Activated T-cell treated with anti-CD3 and anti-CD28 coated beads, Interleukin-2, amount 50 U/mL, for 48 hours (primary cell): ENCODE measurements around the gene TSHZ1.

Experiments
- DNase-seq, 2 experiments: peaks; one replicate each; pipeline ENCODE4 v3.0.0-alpha.2; 2020

Gene TSHZ1

DNA sequence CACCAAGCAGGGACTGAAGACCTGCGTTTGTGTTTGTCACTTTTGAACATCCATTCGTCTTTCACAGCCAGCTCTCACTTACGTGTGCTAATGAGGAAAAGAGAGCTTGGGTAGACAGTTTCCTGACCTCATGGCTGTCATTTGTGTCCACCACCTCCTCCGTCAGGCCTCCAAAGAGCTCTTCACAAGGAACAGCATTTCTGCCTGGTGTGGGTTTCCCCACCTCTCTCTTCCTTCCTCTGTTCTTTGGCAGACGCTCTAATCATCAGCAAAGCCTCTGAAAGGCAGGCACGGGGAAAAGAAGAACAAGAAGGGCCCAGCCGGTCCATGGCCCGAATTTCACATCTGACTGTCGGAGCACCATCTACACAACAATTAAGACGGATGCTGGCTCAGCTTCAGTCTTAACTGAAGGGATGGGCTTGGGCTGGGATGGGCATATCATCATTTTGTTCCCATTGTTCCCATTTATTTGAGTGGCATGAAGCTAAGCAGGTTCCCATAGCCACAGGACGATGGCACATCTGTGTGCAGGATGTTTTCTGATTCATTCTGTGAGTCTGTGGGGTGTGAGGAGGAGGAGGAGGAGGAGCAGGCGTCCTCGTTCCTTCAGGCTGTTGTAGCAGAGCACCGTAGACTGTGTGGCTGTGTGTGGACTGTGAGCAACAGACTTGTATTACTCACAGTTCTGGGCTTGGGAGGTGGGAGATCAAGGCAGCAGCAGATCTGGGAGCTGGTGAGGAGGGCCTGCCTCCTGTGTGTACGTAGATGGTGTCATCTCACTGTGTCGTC, 66.4 kb downstream of the TSHZ1 start:
- peak in 1 of 2 experiments; percentile 31 for DNase-seq

DNA sequence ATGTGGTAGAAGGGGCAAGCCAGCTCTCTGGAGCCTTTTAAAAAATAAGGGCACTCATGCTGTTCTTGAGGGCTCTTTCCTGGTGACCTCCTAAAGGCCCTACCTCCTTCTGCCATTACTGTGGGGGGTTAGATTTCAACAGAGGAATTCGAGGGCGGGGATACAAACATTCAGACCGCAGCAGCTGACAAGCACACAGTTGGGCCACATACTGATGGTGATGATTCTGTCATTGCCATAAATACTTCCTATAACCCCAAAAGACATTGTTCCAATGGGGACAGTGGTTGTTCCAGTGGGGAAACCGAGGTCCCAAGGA, 67.0 kb downstream of the TSHZ1 start:
- no peak for DNase-seq

- DNase-seq: no peak
These were observed 68.8 kb downstream of the TSHZ1 start for GRCh38 chr18:75279381-75279780.

DNA sequence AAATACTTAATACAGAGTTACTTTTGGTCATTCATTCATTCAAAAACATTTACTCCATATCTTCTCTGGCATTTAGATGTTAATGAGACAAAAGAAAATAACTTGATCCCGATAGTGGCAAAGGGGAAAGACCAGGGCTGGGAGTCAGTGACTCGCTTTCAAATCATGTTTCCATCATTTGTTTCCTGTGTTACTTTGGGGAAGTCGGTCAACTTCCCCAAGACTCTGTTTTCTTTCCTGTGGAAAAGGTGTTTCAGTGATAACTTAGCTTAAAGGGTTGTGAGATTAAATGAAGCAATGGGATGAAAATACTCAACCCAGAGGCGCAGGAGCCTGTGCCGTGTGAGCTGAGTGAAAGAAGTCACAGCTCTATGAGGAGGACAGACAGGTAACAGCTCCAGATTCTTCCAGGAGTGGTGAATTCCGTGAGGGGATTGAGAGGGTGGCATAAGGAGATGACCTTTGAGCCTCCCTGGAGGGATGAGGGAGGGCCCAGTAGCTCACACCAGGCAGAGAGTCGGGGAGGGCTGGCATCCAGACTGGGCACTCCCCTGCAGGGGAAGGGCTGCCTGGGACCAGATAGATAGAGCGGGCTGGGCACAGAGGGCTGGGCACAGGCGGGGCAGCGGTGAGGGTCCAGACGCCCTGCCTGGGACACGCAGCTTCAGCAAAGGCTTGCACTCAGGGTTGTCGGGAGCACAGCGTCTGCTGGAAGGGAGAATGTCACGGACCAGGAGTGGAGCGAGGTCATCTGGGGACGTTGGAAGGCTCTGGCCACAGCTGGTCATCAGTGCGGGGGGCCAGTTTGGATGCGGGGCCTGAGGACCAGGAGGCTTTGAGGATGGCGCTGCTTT, 70.1 kb downstream of the TSHZ1 start:
- DNase-seq: no peak

DNA sequence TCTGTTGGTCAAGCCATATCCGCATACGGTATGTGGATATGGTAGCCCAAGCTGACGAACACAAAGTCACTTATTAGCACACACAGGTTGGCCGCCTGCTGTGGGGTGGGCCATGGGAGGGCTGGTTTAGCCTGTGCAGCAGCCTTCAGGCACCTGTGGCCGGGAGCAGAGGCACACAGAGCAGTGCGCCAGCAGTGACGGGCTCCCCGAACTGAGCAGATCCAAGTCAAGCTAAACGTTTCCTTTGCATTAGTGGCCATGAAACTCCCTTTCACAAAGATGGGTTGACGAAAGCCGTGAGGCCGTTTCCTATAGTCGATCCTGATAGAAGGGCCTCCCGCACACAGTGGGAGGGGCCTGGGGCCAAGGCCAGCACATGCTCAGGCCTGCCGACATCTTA, 72.1 kb downstream of the TSHZ1 start:
- DNase-seq: no peak

- no peak for DNase-seq
These were observed 73.1 kb downstream of the TSHZ1 start for GRCh38 chr18:75283731-75284130.

GRCh38 chr18:75284566-75284965, 74.0 kb downstream of the TSHZ1 start:
- DNase-seq: no peak

DNA sequence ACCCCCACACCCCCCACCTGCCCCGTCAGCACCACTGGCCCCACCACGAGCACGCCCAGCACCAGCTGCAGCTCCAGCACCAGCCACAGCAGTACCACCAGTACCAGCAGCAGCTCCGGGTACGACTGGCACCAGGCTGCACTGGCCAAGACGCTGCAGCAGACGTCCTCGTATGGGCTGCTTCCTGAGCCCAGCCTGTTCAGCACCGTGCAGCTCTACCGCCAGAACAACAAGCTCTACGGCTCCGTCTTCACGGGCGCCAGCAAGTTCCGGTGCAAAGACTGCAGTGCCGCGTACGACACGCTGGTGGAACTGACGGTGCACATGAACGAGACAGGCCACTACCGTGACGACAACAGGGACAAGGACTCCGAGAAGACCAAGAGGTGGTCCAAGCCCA, 75.3 kb downstream of the TSHZ1 start:
- no peak for DNase-seq

DNA sequence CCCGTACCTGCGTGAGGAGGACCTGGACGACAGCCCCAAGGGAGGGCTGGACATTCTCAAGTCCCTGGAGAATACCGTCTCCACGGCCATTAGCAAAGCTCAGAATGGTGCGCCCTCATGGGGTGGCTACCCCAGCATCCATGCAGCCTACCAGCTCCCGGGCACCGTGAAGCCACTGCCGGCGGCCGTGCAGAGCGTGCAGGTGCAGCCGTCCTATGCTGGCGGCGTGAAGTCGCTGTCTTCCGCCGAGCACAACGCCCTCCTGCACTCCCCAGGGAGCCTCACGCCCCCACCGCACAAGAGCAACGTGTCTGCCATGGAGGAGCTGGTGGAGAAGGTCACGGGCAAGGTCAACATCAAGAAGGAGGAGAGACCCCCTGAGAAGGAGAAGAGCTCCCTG, 76.4 kb downstream of the TSHZ1 start:
- DNase-seq: no peak

- no peak for DNase-seq
These were observed 77.1 kb downstream of the TSHZ1 start for GRCh38 chr18:75287700-75288099.

DNA sequence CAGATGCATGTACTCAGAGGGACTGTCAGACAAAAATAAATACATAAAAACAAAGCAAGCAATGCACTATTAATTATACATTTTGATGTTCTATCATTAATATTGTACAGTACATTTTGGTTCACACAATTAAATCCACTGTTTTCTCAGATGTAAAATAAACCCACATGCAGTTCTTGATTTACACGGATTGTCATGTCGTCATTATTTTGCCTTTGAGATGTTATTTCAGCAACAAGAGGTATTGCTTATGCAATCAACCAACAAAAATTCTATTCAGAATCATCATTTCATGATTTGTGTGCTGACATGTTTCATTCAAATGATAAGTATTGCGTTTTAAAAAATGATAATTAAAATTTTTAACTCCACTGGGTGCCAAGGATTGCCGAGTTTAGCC, 79.2 kb downstream of the TSHZ1 start:
- no peak for DNase-seq

GRCh38 chr18:75290737-75291358, 80.3 kb downstream of the TSHZ1 start:
- DNase-seq: no peak

- no peak for DNase-seq
These were observed 80.9 kb downstream of the TSHZ1 start for GRCh38 chr18:75291460-75291859.

- DNase-seq: no peak
These were observed 83.0 kb downstream of the TSHZ1 start for GRCh38 chr18:75293591-75293990.

GRCh38 chr18:75297731-75298130, 87.1 kb downstream of the TSHZ1 start:
- DNase-seq: no peak

- no peak for DNase-seq
These were observed 94.3 kb downstream of the TSHZ1 start for GRCh38 chr18:75304678-75305557.

GRCh38 chr18:75305984-75306383, 95.4 kb downstream of the TSHZ1 start:
- DNase-seq: no peak

- DNase-seq: no peak
These were observed 96.9 kb downstream of the TSHZ1 start for GRCh38 chr18:75307530-75307929.

DNA sequence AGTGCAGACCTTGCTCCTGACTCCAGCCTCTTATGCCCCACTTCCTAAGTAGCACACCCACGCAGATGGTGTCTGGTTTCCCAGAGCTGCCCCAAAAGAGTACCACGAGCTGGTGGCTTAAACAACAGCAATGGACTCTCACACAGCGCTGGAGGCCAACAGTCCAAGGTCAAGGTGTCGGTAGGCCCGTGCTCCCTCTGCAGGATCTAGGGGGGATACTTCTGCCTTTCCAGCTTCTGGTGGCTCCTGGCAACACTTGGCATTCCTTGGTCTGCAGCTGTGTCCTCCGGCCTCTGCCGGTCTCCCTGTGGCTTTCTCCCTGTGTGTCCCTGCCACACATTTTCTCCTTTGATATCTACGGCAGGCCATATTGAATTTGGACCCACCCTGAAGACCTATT, 99.0 kb downstream of the TSHZ1 start:
- no peak for DNase-seq

GRCh38 chr18:75314117-75314516, 103.5 kb downstream of the TSHZ1 start:
- DNase-seq: no peak

GRCh38 chr18:75314606-75315005, 104.0 kb downstream of the TSHZ1 start:
- no peak for DNase-seq

DNA sequence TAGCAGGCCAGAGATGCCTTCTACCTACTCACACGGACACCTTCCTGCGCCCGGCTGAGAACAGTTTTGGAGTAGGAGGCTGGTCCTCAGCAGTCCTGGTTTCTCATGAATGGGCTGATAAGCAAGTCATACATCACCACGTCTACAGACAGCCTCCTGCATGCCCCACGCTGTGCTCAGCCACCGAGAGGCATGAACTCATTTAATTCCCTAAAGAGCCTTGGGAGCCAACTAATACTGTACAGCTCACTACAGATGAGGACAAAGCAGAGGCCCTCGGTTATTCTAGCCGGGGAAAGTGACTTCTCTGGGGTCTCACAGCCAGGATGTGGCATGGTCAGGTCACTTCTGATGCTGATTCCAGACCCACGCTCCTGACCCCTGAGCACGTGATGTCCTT, 105.6 kb downstream of the TSHZ1 start:
- DNase-seq: no peak

DNA sequence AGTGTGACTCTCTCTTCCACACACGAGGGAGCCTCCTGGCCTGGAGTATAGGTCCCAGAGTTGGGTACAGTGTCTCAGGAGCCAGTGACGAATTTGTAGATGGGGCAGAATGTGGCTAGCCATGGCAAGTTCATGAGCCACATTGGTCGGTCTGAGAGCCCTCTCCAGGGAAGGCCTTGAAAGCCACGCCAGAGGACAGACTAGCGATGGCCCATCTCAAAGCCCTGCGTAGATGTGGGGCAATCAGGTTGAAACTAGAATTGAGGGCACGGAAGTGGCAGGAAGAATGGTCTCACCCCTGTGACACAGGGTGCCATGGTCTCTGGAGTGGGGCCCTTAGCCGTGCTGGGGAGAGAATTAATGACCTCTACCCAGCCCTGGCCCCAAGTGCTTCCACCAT, 106.2 kb downstream of the TSHZ1 start:
- DNase-seq: no peak
